GM08714 (cell line): Measurements from ENCODE around the gene CAMSAP3.

Experiments
- H3K4me3 ChIP-seq: fragments of 200-500 bp; sonication (Bioruptor generic); 2 replicates; pipeline ENCODE4 v1.5.1; 2014; ENCODE audit warnings: mild to moderate bottlenecking, low read length, inconsistent platforms
- ZNF274 ChIP-seq: IDR thresholded peaks from 2 replicates; pipeline ENCODE4 v1.6.1; 2012; ENCODE audit warnings: mild to moderate bottlenecking, low read depth, low read length

The CAMSAP3 gene

GRCh38 chr19:7617172-7617571 is 21.5 kb downstream of the CAMSAP3 start:
- no peak for TF ChIP-seq ZNF274
- no peak overlapping the region for H3K4me3 ChIP-seq

GRCh38 chr19:7617735-7618134 is 22.1 kb downstream of the CAMSAP3 start:
- no peak overlapping the region for H3K4me3 ChIP-seq
- no peak for TF ChIP-seq ZNF274

- TF ChIP-seq ZNF274: no peak
- no peak overlapping the region for H3K4me3 ChIP-seq
Measured at GRCh38 chr19:7618348-7618747, 22.7 kb downstream of the CAMSAP3 start.

GRCh38 chr19:7618771-7619510 is 23.3 kb downstream of the CAMSAP3 start:
- no peak overlapping the region for H3K4me3 ChIP-seq
- no peak for TF ChIP-seq ZNF274

- H3K4me3 ChIP-seq: no peak overlapping the region
- TF ChIP-seq ZNF274: no peak
Measured at GRCh38 chr19:7619671-7620441, 24.2 kb downstream of the CAMSAP3 start.

GRCh38 chr19:7620442-7621412 is 25.1 kb downstream of the CAMSAP3 start:
- H3K4me3 ChIP-seq: no peak overlapping the region
- TF ChIP-seq ZNF274: no peak

GRCh38 chr19:7622933-7623685 is 27.4 kb downstream of the CAMSAP3 start:
- no peak for TF ChIP-seq ZNF274
- no peak overlapping the region for H3K4me3 ChIP-seq

- TF ChIP-seq ZNF274: no peak
- no peak overlapping the region for H3K4me3 ChIP-seq
Measured at GRCh38 chr19:7623725-7624603, 28.3 kb downstream of the CAMSAP3 start.

- no peak overlapping the region for H3K4me3 ChIP-seq
- TF ChIP-seq ZNF274: no peak
Measured at GRCh38 chr19:7624810-7625209, 29.1 kb downstream of the CAMSAP3 start.

GRCh38 chr19:7625763-7626372 is 30.2 kb downstream of the CAMSAP3 start:
- H3K4me3 ChIP-seq: no peak overlapping the region
- TF ChIP-seq ZNF274: no peak

- TF ChIP-seq ZNF274: no peak
Measured at GRCh38 chr19:7627166-7627565, 31.5 kb downstream of the CAMSAP3 start.

GRCh38 chr19:7628589-7629311 is 33.1 kb downstream of the CAMSAP3 start:
- peak overlapping the region; percentile 82 for H3K4me3 ChIP-seq
- TF ChIP-seq ZNF274: no peak

More at GRCh38 chr19:7627166-7627565, 31.5 kb downstream of the CAMSAP3 start:
- no peak overlapping the region for H3K4me3 ChIP-seq
